Measurements from ENCODE around the gene HK2.

The HK2 gene

GRCh38 chr2:74835831-74836674 lies 2.1 kb downstream of the HK2 start:
- H3K4me3 ChIP-seq (ENCODE audit: low read length, poor library complexity, severe bottlenecking), result peak overlapping the region; percentile 93
- TF ChIP-seq EZH2phosphoT487 (IDR thresholded peaks at IDR 0.05; ENCODE audit: borderline replicate concordance), result no peak
- TF ChIP-seq CTCF (conservative IDR thresholded peaks at IDR 0.05; ENCODE audit: low read length), result peak; percentile 84
- no peak overlapping the region for H2AFZ ChIP-seq (ENCODE audit: low read length)
- peaks cover 36% of the 10 kb centered on the region for H4K20me1 ChIP-seq (ENCODE audit: insufficient read depth, low read length, poor library complexity, severe bottlenecking)
- H3K4me2 ChIP-seq (ENCODE audit: low read depth, low read length, poor library complexity, severe bottlenecking), result peak overlapping the region; percentile 92
- no peaks in the 10 kb centered on the region; the same call in 1 of the 2 replicates for H3K36me3 ChIP-seq (ENCODE audit: insufficient read depth, low read length)
- peaks cover 60% of the 10 kb centered on the region for H3K4me1 ChIP-seq (ENCODE audit: insufficient read depth, low read length, poor library complexity, severe bottlenecking)
- H3F3A ChIP-seq (ENCODE audit: low read depth), result peaks cover 9% of the 10 kb centered on the region; the same call in 1 of the 2 replicates
- no peaks in the 10 kb centered on the region for H3K9me3 ChIP-seq (ENCODE audit: insufficient read depth, low read depth, low read length)
- no peaks in the 10 kb centered on the region for H3K27me3 ChIP-seq (ENCODE audit: insufficient read depth, low read length, poor library complexity, severe bottlenecking)
- peak overlapping the region; percentile 85 for H3K9ac ChIP-seq (ENCODE audit: low read depth, low read length, poor library complexity, severe bottlenecking)
- H3K79me2 ChIP-seq (ENCODE audit: insufficient read depth, low read length), result peaks cover 69% of the 10 kb centered on the region
- no peaks in the 10 kb centered on the region for H3K9me2 ChIP-seq (replicated peaks; ENCODE audit: low read depth, low read length)

- H3K27me3 ChIP-seq (ENCODE audit: insufficient read depth, low read length, poor library complexity, severe bottlenecking), result no peaks in the 10 kb centered on the region
- TF ChIP-seq EZH2phosphoT487 (IDR thresholded peaks at IDR 0.05; ENCODE audit: borderline replicate concordance) (no peak), CTCF (conservative IDR thresholded peaks at IDR 0.05; ENCODE audit: low read length) (0 out of 2 replicates have a peak, but pooled peaks have one; percentile 9)
- peak overlapping the region; percentile 59 for H3K9ac ChIP-seq (ENCODE audit: low read depth, low read length, poor library complexity, severe bottlenecking)
- peak overlapping the region; percentile 92 for H3K4me2 ChIP-seq (ENCODE audit: low read depth, low read length, poor library complexity, severe bottlenecking)
- H3K4me1 ChIP-seq (ENCODE audit: insufficient read depth, low read length, poor library complexity, severe bottlenecking), result peaks cover 63% of the 10 kb centered on the region
- H4K20me1 ChIP-seq (ENCODE audit: insufficient read depth, low read length, poor library complexity, severe bottlenecking), result peaks cover 44% of the 10 kb centered on the region
- H3K9me3 ChIP-seq (ENCODE audit: insufficient read depth, low read depth, low read length), result no peaks in the 10 kb centered on the region
- 0 out of 2 replicates have a peak, but pooled peaks cover 5% of the 10 kb centered on the region for H3F3A ChIP-seq (ENCODE audit: low read depth)
- peak overlapping the region; percentile 93 for H3K4me3 ChIP-seq (ENCODE audit: low read length, poor library complexity, severe bottlenecking)
- H3K36me3 ChIP-seq (ENCODE audit: insufficient read depth, low read length), result peaks cover 2% of the 10 kb centered on the region; the same call in 1 of the 2 replicates
- H3K79me2 ChIP-seq (ENCODE audit: insufficient read depth, low read length), result peaks cover 77% of the 10 kb centered on the region
- no peak overlapping the region for H2AFZ ChIP-seq (ENCODE audit: low read length)
- H3K9me2 ChIP-seq (replicated peaks; ENCODE audit: low read depth, low read length), result no peaks in the 10 kb centered on the region
Observed at GRCh38 chr2:74836675-74837401, 2.9 kb downstream of the HK2 start.

GRCh38 chr2:74841641-74842040 lies 7.7 kb downstream of the HK2 start:
- no peaks in the 10 kb centered on the region for H3F3A ChIP-seq (ENCODE audit: low read depth)
- no peaks in the 10 kb centered on the region for H3K27me3 ChIP-seq (ENCODE audit: insufficient read depth, low read length, poor library complexity, severe bottlenecking)
- H3K4me2 ChIP-seq (ENCODE audit: low read depth, low read length, poor library complexity, severe bottlenecking), result peak overlapping the region; percentile 65
- H4K20me1 ChIP-seq (ENCODE audit: insufficient read depth, low read length, poor library complexity, severe bottlenecking), result peaks cover 59% of the 10 kb centered on the region
- no peaks in the 10 kb centered on the region for H3K9me3 ChIP-seq (ENCODE audit: insufficient read depth, low read depth, low read length)
- TF ChIP-seq EZH2phosphoT487 (IDR thresholded peaks at IDR 0.05; ENCODE audit: borderline replicate concordance), result no peak
- TF ChIP-seq CTCF (conservative IDR thresholded peaks at IDR 0.05; ENCODE audit: low read length), result no peak
- peak overlapping the region; percentile 41 for H3K4me3 ChIP-seq (ENCODE audit: low read length, poor library complexity, severe bottlenecking)
- peaks cover 99% of the 10 kb centered on the region for H3K79me2 ChIP-seq (ENCODE audit: insufficient read depth, low read length)
- no peaks in the 10 kb centered on the region for H3K9me2 ChIP-seq (replicated peaks; ENCODE audit: low read depth, low read length)
- H3K9ac ChIP-seq (ENCODE audit: low read depth, low read length, poor library complexity, severe bottlenecking), result peak overlapping the region; percentile 28
- H2AFZ ChIP-seq (ENCODE audit: low read length), result no peak overlapping the region
- H3K4me1 ChIP-seq (ENCODE audit: insufficient read depth, low read length, poor library complexity, severe bottlenecking), result peaks cover 84% of the 10 kb centered on the region
- H3K36me3 ChIP-seq (ENCODE audit: insufficient read depth, low read length), result peaks cover 8% of the 10 kb centered on the region; the same call in 1 of the 2 replicates

Data from Loucy (cell line).